Keratinocyte (primary cell): ENCODE results near the gene NF1. TPM values are rescaled to one million over a fixed set of nuclear protein-coding genes. Genes with fewer than 3 reads are reported as not detected.

Source experiments
- DNase-seq: peaks from one replicate; pipeline ENCODE4 v3.0.0-alpha.2; 2011; ENCODE audit warnings: low read depth, missing footprints, low spot score
- FAIRE-seq: peaks from 2 replicates; lab custom pipeline; 2011; peaks lifted over from hg19 to GRCh38; lab: Jason Lieb, UNC
- H2AFZ ChIP-seq: 2 replicates; pipeline ENCODE4 v1.6.0; 2012; ENCODE audit warnings: low read length, control low read depth, inconsistent platforms; ENCODE audit not compliant: control insufficient read depth
- H3K27ac ChIP-seq: 2 replicates; pipeline ENCODE4 v1.5.1; 2011; ENCODE audit warnings: low read length; ENCODE audit not compliant: control insufficient read depth, insufficient read depth
- H3K27me3 ChIP-seq: 3 replicates; pipeline ENCODE4 v1.6.0; 2011; ENCODE audit warnings: low read length; ENCODE audit not compliant: control insufficient read depth, insufficient read depth; ENCODE audit errors: extremely low read depth
- H3K36me3 ChIP-seq, 2 experiments: 2 replicates in 1 of 2; 3 replicates in 1 of 2; pipeline ENCODE4 v1.5.1; 2011; ENCODE audit warnings: low read length in 2 of 2, mild to moderate bottlenecking in 1 of 2; ENCODE audit not compliant: control insufficient read depth in 2 of 2, insufficient read depth in 2 of 2; ENCODE audit errors: extremely low read depth in 1 of 2
- H3K4me1 ChIP-seq: 3 replicates; pipeline ENCODE4 v1.5.1; 2011; ENCODE audit warnings: low read length; ENCODE audit not compliant: control insufficient read depth, insufficient read depth; ENCODE audit errors: extremely low read depth
- H3K4me2 ChIP-seq: 3 replicates; pipeline ENCODE4 v1.6.0; 2011; ENCODE audit warnings: low read depth, low read length; ENCODE audit not compliant: control insufficient read depth, insufficient read depth; ENCODE audit errors: extremely low read depth
- H3K4me3 ChIP-seq, 3 experiments: fragments of 200-600 bp in 1 of 3; sonication (generic) in 1 of 3; 2 replicates in 2 of 3; 3 replicates in 1 of 3; pipeline ENCODE4 v1.5.1; 2011 to 2016; ENCODE audit warnings: low read length in 3 of 3, mild to moderate bottlenecking in 3 of 3, control low read depth in 2 of 3, inconsistent platforms in 1 of 3, low read depth in 1 of 3, mixed read lengths in 1 of 3, mixed run types in 1 of 3, moderate library complexity in 1 of 3; ENCODE audit not compliant: control insufficient read depth in 2 of 3, insufficient read depth in 2 of 3; ENCODE audit errors: extremely low read depth in 1 of 3
- H3K79me2 ChIP-seq: 2 replicates; pipeline ENCODE4 v1.6.0; 2012; ENCODE audit warnings: low read length; ENCODE audit not compliant: control insufficient read depth, insufficient read depth
- H3K9ac ChIP-seq: 3 replicates; pipeline ENCODE4 v1.6.0; 2011; ENCODE audit warnings: low read length; ENCODE audit not compliant: control insufficient read depth, insufficient read depth; ENCODE audit errors: extremely low read depth
- H3K9me1 ChIP-seq: 3 replicates; pipeline ENCODE4 v1.6.0; 2011; ENCODE audit warnings: low read length; ENCODE audit not compliant: control insufficient read depth, insufficient read depth; ENCODE audit errors: extremely low read depth
- H3K9me3 ChIP-seq: 2 replicates; pipeline ENCODE4 v1.5.1; 2012; ENCODE audit warnings: low read depth, low read length; ENCODE audit not compliant: control insufficient read depth
- H4K20me1 ChIP-seq: 3 replicates; pipeline ENCODE4 v1.6.0; 2011; ENCODE audit warnings: low read length; ENCODE audit not compliant: control insufficient read depth, insufficient read depth; ENCODE audit errors: extremely low read depth
- CTCF ChIP-seq, 3 experiments: IDR thresholded peaks in 1 of 3; conservative IDR thresholded peaks in 1 of 3; optimal IDR thresholded peaks in 1 of 3; 2 replicates in 2 of 3; 3 replicates in 1 of 3; pipeline versions ENCODE3 to v1.5.1; 2011; ENCODE audit warnings: low read length in 3 of 3, mild to moderate bottlenecking in 3 of 3, moderate library complexity in 2 of 3, control low read depth in 1 of 3, inconsistent platforms in 1 of 3; ENCODE audit not compliant: insufficient read depth in 2 of 3; ENCODE audit errors: extremely low read depth in 1 of 3
- EZH2 ChIP-seq: IDR thresholded peaks from one replicate; pipeline ENCODE4 v1.6.1; 2012; ENCODE audit warnings: inconsistent platforms, mild to moderate bottlenecking, low read length, moderate library complexity
- dilution Hi-C: fragments of 300-500 bp; cut with MboI; formaldehyde crosslinking; loops from one replicate; pipeline ENCODE4 v1.7.0; 2020; ENCODE audit warnings: low sequenced_read_pairs; ENCODE audit not compliant: extremely low pct_ligation_motif_present
- polyA plus RNA-seq, 5 experiments: library from polyadenylated mRNA; depleted of rRNA in 3 of 5; stranded (reverse) in 3 of 5; stranded (forward) in 1 of 5; unstranded in 1 of 5; fragments of >200 nt; gene quantifications; 1 replicate in 1 of 5; 2 replicates in 3 of 5; 3 replicates in 1 of 5; pipeline versions ENCODE4 v1.2.1 to v1.2.3, GENCODE V29; 2011 to 2012; ENCODE audit warnings: missing spikeins in 2 of 5, low read depth in 1 of 5, low replicate concordance in 1 of 5

Gene NF1
- polyA plus RNA-seq, 1 donor (not counting 4 experiments of a cell fraction or from before 2014, with no cell fraction given), result 26.7 TPM

GRCh38 chr17:31357091-31357490 lies 262.3 kb downstream of the NF1 start:
- H3K79me2 ChIP-seq, result no peaks in the 10 kb centered on the region
- no peak overlapping the region for H3K27ac ChIP-seq
- no peak overlapping the region for H3K9ac ChIP-seq
- DNase-seq (no peak), FAIRE-seq (no peak)
- no peaks in the 10 kb centered on the region for H3K9me3 ChIP-seq
- no peak overlapping the region for H2AFZ ChIP-seq
- H3K9me1 ChIP-seq, result no peaks in the 10 kb centered on the region
- H3K36me3 ChIP-seq, result peaks cover 12 to 29% of the 10 kb centered on the region in 2 experiments
- no peaks in the 10 kb centered on the region for H3K4me1 ChIP-seq
- no peak overlapping the region for H3K4me2 ChIP-seq
- no peaks in the 10 kb centered on the region for H4K20me1 ChIP-seq
- TF ChIP-seq EZH2 (no peak), CTCF (optimal IDR thresholded peaks at IDR 0.05 in 1 of 3, IDR thresholded peaks at IDR 0.05 in 1 of 3, conservative IDR thresholded peaks at IDR 0.05 in 1 of 3; ENCODE audit: extremely low read depth in 1 of 3, insufficient read depth in 2 of 3, low read length in 3 of 3) (no peak)
- H3K27me3 ChIP-seq, result no peaks in the 10 kb centered on the region
- dilution Hi-C loops, result no loop called here
- no peak overlapping the region for H3K4me3 ChIP-seq

GRCh38 chr17:31357839-31358394 lies 263.1 kb downstream of the NF1 start:
- Histone ChIP-seq H3K79me2 (no peaks in the 10 kb centered on the region), H3K4me3 (no peak overlapping the region), H4K20me1 (no peaks in the 10 kb centered on the region), H3K27ac (no peak overlapping the region), H3K9me1 (no peaks in the 10 kb centered on the region), H3K4me1 (no peaks in the 10 kb centered on the region), H3K9me3 (no peaks in the 10 kb centered on the region), H3K9ac (no peak overlapping the region), H2AFZ (no peak overlapping the region), H3K4me2 (no peak overlapping the region), H3K36me3 (peaks cover 12 to 27% of the 10 kb centered on the region in 2 experiments), H3K27me3 (no peaks in the 10 kb centered on the region)
- DNase-seq, result no peak
- dilution Hi-C loops, result no loop called here
- no peak for TF ChIP-seq CTCF (optimal IDR thresholded peaks at IDR 0.05 in 1 of 3, IDR thresholded peaks at IDR 0.05 in 1 of 3, conservative IDR thresholded peaks at IDR 0.05 in 1 of 3; ENCODE audit: extremely low read depth in 1 of 3, insufficient read depth in 2 of 3, low read length in 3 of 3)
- no peak for TF ChIP-seq EZH2
- FAIRE-seq, result no peak
